ENCODE measurements around the gene STPG1.
"Not testable (repeated sequence)": the region's sequence is repeated elsewhere in the genome, so short reads cannot be mapped to it uniquely, and the experiment has no call there.

GRCh38 chr1:24462128-24462527 is 48.5 kb upstream of the STPG1 start:
- TF ChIP-seq EP300, CTCF, POLR2AphosphoS5 (IDR thresholded peaks at IDR 0.05): not testable (repeated sequence)
